GM12878 (cell line): Measurements from ENCODE around the gene LIF. TPM values are rescaled to one million over a fixed set of nuclear protein-coding genes. Genes with fewer than 3 reads are reported as not detected.

Experiments used
- ATAC-seq: fragments of 200-7000 bp; cut with Tn5 transposase; 3 replicates; pipeline ENCODE4 v1.9.1; 2020; ENCODE audit warnings: mild to moderate bottlenecking, moderate library complexity
- BruUV-seq: library from RNA; stranded (reverse); fragments of 400-500 nt; replicated peaks from 2 replicates; lab custom pipeline; 2021; lab: Mats Ljungman, UMichigan
- CTCF ChIA-PET: fragments of 300-600 bp; sonication (Branson Sonifier 250); formaldehyde crosslinking; extraction: SDS; loops from one replicate; lab custom pipeline; 2021; ENCODE audit warnings: inconsistent platforms; lab: Yijun Ruan, JAX
- POLR2A ChIA-PET: fragments of 350-600 bp; formaldehyde crosslinking; extraction: SDS; loops from one replicate; lab custom pipeline; 2021; ENCODE audit warnings: inconsistent platforms; lab: Charles Lee
- RAD21 ChIA-PET: fragments of 300-600 bp; sonication (Branson Sonifier 250); formaldehyde crosslinking; loops from one replicate; lab custom pipeline; 2023; ENCODE audit warnings: antibody characterized with exemption; ENCODE audit not compliant: unreplicated experiment; lab: Charles Lee
- SMC1A ChIA-PET: fragments of 300-600 bp; sonication (Branson Sonifier 250); formaldehyde crosslinking; loops from one replicate; lab custom pipeline; 2023; ENCODE audit not compliant: unreplicated experiment, uncharacterized antibody; lab: Charles Lee
- DNase-seq: peaks from one replicate; pipeline ENCODE4 v3.0.0-alpha.2; 2011; ENCODE audit warnings: low read depth, low spot score
- FAIRE-seq: peaks from 3 replicates; lab custom pipeline; 2011; peaks lifted over from hg19 to GRCh38; lab: Jason Lieb, UNC
- H2AFZ ChIP-seq: 2 replicates; pipeline ENCODE4 v1.6.0; 2011; ENCODE audit warnings: low read depth, low read length, control low read depth; ENCODE audit not compliant: control insufficient read depth
- H3K27ac ChIP-seq: 2 replicates; pipeline ENCODE4 v1.5.1; 2011; ENCODE audit warnings: control low read depth; ENCODE audit not compliant: control insufficient read depth, insufficient read depth
- H3K27me3 ChIP-seq, 2 experiments: replicated peaks in 1 of 2; 2 replicates each; pipeline versions ENCODE4 v1.6.0 to v1.6.1; 2011; ENCODE audit warnings: low read length in 1 of 2; ENCODE audit not compliant: control insufficient read depth in 2 of 2, insufficient read depth in 2 of 2
- H3K36me3 ChIP-seq, 2 experiments: 2 replicates each; pipeline ENCODE4 v1.5.1; 2011; ENCODE audit warnings: low read length in 1 of 2; ENCODE audit not compliant: control insufficient read depth in 2 of 2, insufficient read depth in 2 of 2
- H3K4me1 ChIP-seq: 2 replicates; pipeline ENCODE4 v1.6.1; 2011; ENCODE audit warnings: mild to moderate bottlenecking, low read length, moderate library complexity, mixed read lengths; ENCODE audit not compliant: control insufficient read depth, insufficient read depth
- H3K4me2 ChIP-seq: 2 replicates; pipeline ENCODE4 v1.6.0; 2011; ENCODE audit warnings: control low read depth; ENCODE audit not compliant: control insufficient read depth, insufficient read depth
- H3K4me3 ChIP-seq: fragments of 200-600 bp; sonication (generic); 2 replicates; pipeline ENCODE4 v1.5.1; 2016
- H3K79me2 ChIP-seq: 2 replicates; pipeline ENCODE4 v1.6.0; 2011; ENCODE audit warnings: low read length; ENCODE audit not compliant: control insufficient read depth, insufficient read depth
- H3K9ac ChIP-seq: 2 replicates; pipeline ENCODE4 v1.8.0; 2011; ENCODE audit warnings: low read length, control low read depth, mixed read lengths; ENCODE audit not compliant: control insufficient read depth, insufficient read depth
- H3K9me3 ChIP-seq: replicated peaks from 3 replicates; pipeline ENCODE4 v1.5.1; 2011; ENCODE audit warnings: mild to moderate bottlenecking, low read length; ENCODE audit not compliant: control insufficient read depth, insufficient read depth
- H4K20me1 ChIP-seq: 2 replicates; pipeline ENCODE4 v1.6.0; 2011; ENCODE audit not compliant: control insufficient read depth, insufficient read depth
- BRCA1 ChIP-seq: IDR thresholded peaks from 2 replicates; pipeline ENCODE4 v1.6.1; 2011; ENCODE audit warnings: low read depth, low read length, improper control_type of control experiment
- CEBPB ChIP-seq, 2 experiments: fragments of 150-350 bp in 1 of 2; IDR thresholded peaks; 2 replicates each; pipeline ENCODE4 v1.6.1; 2012 to 2014; ENCODE audit warnings: low read depth in 2 of 2, low read length in 2 of 2, borderline replicate concordance in 1 of 2, inconsistent platforms in 1 of 2
- IRF4 ChIP-seq: IDR thresholded peaks from 2 replicates; pipeline ENCODE4 v1.6.1; 2011; ENCODE audit warnings: low read depth, low read length
- MEF2A ChIP-seq: IDR thresholded peaks from 2 replicates; pipeline ENCODE4 v1.6.1; 2011; ENCODE audit warnings: low read depth, mild to moderate bottlenecking, low read length, moderate library complexity; ENCODE audit not compliant: insufficient read depth
- RAD21 ChIP-seq: IDR thresholded peaks from 2 replicates; pipeline ENCODE4 v1.6.1; 2011; ENCODE audit warnings: mild to moderate bottlenecking, low read depth, low read length, moderate library complexity; ENCODE audit not compliant: insufficient read depth
- ZNF217 ChIP-seq: fragments of 450-650 bp; IDR thresholded peaks from 2 replicates; pipeline ENCODE4 v1.6.1; 2017; ENCODE audit warnings: antibody characterized with exemption, mild to moderate bottlenecking
- WGBS: methylation state at CpG from one replicate; pipeline ENCODE4 v1.1.6; 2016; ENCODE audit warnings: low lambda C conversion rate; ENCODE audit not compliant: insufficient replicate concordance, insufficient coverage; ENCODE audit errors: missing lambda C conversion rate; 5-methylcytosine and 5-hydroxymethylcytosine counted together
- in situ Hi-C: fragments of 300-500 bp; cut with MboI; formaldehyde crosslinking; loops from 9 replicates; pipeline ENCODE4 v1.14.3; 2018; ENCODE audit warnings: mixed read lengths
- intact Hi-C: fragments of 100-400 bp; cut with micrococcal nuclease; formaldehyde crosslinking; loops from one replicate; pipeline ENCODE4 v1.14.2; 2022; ENCODE audit not compliant: unreplicated experiment
- polyA plus RNA-seq, 11 experiments: library from polyadenylated mRNA; depleted of rRNA in 4 of 11; unstranded in 6 of 11; stranded (reverse) in 5 of 11; fragments of >200 nt; fragmentation: Nextera tagmentation in 4 of 11; fragmentation: Illumina TruSeq in 1 of 11; extraction: Ambion mirVana in 4 of 11; extraction: Trizol in 1 of 11; gene quantifications; 1 replicate in 1 of 11; 2 replicates in 10 of 11; pipeline versions ENCODE4 v1.2.1 to v1.2.3, GENCODE V29; 2011 to 2016; ENCODE audit warnings: inconsistent platforms in 2 of 11, missing spikeins in 2 of 11, low read depth in 1 of 11
- total RNA-seq, 4 experiments: library from RNA; depleted of rRNA in 3 of 4; stranded (reverse); fragments of >200 nt in 3 of 4; fragmentation: Illumina TruSeq in 1 of 4; extraction: Trizol in 1 of 4; gene quantifications; 2 replicates each; pipeline versions ENCODE4 v1.2.1 to v1.2.3, GENCODE V29; 2013 to 2021
- TF ChIP-seq, protein P1 (sequence below): fragments of 450-650 bp; IDR thresholded peaks from 2 replicates; pipeline ENCODE4 v1.6.1; 2017; ENCODE audit warnings: mild to moderate bottlenecking

LIF gene
- total and polyA plus RNA-seq, 10 of the 15 experiments (the other 5 are each of a cell fraction or from before 2014, with no cell fraction given), result 0.05 to 3.4 (median 0.97) TPM

DNA sequence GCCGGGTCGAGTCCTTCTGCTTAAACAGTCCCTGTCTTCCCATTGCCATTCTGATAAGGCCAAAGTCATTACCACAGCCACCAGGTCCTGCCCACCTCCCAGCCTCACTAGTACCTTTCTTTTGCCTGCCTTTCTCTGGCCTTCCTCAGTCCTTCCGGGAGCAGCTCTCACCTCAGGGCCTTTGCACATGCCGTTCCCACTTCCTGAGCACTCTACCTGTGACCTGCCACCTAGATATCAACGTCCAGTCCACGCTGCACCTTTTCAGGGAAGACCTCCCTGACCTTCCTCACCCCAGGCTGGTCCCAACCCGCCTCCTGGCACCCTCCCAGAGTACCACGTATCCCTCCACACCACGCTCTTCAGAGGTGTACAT lies 27.9 kb upstream of the LIF start:
- Histone ChIP-seq H3K4me1 (no peaks in the 10 kb centered on the region), H3K27ac (no peak overlapping the region), H4K20me1 (no peaks in the 10 kb centered on the region), H3K27me3 (no peaks in the 10 kb centered on the region), H3K9me3 (no peaks in the 10 kb centered on the region), H3K79me2 (no peaks in the 10 kb centered on the region), H3K4me3 (no peak overlapping the region), H3K4me2 (no peak overlapping the region), H2AFZ (no peak overlapping the region), H3K36me3 (no peaks in the 10 kb centered on the region), H3K9ac (no peak overlapping the region)
- SMC1A ChIA-PET, result no interaction called here
- RAD21 ChIA-PET, result no interaction called here
- DNase-seq (no peak), FAIRE-seq (no peak), ATAC-seq (no peak)
- 73% methylated on average over 9 of the region's 9 CpGs for WGBS
- POLR2A ChIA-PET, result no interaction called here
- TF ChIP-seq IRF4, result no peak
- no peak for TF ChIP-seq MEF2A
- TF ChIP-seq ZNF217, result no peak
- TF ChIP-seq RAD21, result no peak
- TF ChIP-seq, protein P1, sequence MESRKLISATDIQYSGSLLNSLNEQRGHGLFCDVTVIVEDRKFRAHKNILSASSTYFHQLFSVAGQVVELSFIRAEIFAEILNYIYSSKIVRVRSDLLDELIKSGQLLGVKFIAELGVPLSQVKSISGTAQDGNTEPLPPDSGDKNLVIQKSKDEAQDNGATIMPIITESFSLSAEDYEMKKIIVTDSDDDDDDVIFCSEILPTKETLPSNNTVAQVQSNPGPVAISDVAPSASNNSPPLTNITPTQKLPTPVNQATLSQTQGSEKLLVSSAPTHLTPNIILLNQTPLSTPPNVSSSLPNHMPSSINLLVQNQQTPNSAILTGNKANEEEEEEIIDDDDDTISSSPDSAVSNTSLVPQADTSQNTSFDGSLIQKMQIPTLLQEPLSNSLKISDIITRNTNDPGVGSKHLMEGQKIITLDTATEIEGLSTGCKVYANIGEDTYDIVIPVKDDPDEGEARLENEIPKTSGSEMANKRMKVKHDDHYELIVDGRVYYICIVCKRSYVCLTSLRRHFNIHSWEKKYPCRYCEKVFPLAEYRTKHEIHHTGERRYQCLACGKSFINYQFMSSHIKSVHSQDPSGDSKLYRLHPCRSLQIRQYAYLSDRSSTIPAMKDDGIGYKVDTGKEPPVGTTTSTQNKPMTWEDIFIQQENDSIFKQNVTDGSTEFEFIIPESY, result no peak
- TF ChIP-seq BRCA1, result no peak
- no peak for TF ChIP-seq CEBPB (IDR thresholded peaks at IDR 0.05; ENCODE audit: borderline replicate concordance in 1 of 2, low read depth in 2 of 2, low read length in 2 of 2)
- intact Hi-C loops, result no loop called here
- in situ Hi-C loops, result no loop called here
- no TSS peak for BruUV-seq
- CTCF ChIA-PET, result interaction anchor here (2.0 kb wide), 1 partner anchor 13 kb away, joined by 7 read pairs; no protein-coding TSS in a partner anchor
